NCI-H748 treated with DMSO at 0.1 percent for 48 hours (cell line): ENCODE results near the gene AKR1C8.

Experiments used
- DNase-seq: peaks from one replicate; lab custom pipeline; 2025; lab: John Stamatoyannopoulos, UW

The AKR1C8 gene

GRCh38 chr10:5108658-5109416 is 76.1 kb downstream of the AKR1C8 start:
- no peak for DNase-seq

- DNase-seq = no peak
Measured at GRCh38 chr10:5107860-5108526, 77.0 kb downstream of the AKR1C8 start.

GRCh38 chr10:5106553-5106952 is 78.4 kb downstream of the AKR1C8 start:
- DNase-seq = no peak

- no peak for DNase-seq
Measured at GRCh38 chr10:5105626-5106025, 79.3 kb downstream of the AKR1C8 start.
